Dermis microvascular lymphatic vessel endothelial cell (primary cell): ENCODE measurements around the gene MASP1. TPM values are rescaled to one million over a fixed set of nuclear protein-coding genes. Genes with fewer than 3 reads are reported as not detected.

Experiments used
- DNase-seq, 2 donors: peaks; one replicate each; pipeline versions ENCODE4 v3.0.0 to v3.0.0-alpha.2; 2010; ENCODE audit warnings: low read depth in 2 of 2
- total RNA-seq: library from RNA; depleted of rRNA; stranded (reverse); fragments of >200 nt; gene quantifications from 2 replicates; pipeline ENCODE4 v1.2.1, GENCODE V29; 2014

Gene MASP1
- total RNA-seq, 1 donor from 2014 or later = 0.77 TPM

GRCh38 chr3:187186801-187187421 lies 104.6 kb downstream of the MASP1 start:
- peak in 1 of 2 donors; percentile 16 for DNase-seq

GRCh38 chr3:187186375-187186774 lies 105.2 kb downstream of the MASP1 start:
- DNase-seq = no peak

- DNase-seq = no peak
Measured at GRCh38 chr3:187185759-187186158, 105.8 kb downstream of the MASP1 start.

Other genes with a start within 250 kb of the MASP1 start
- gene RPL39L, start 152.2 kb downstream of the MASP1 start, total RNA-seq = 17.7 and 24.9 TPM in 2 replicates
- gene RTP1, start 94.3 kb downstream of the MASP1 start, total RNA-seq = not detected in 2 replicates
- gene RTP4, start 76.6 kb upstream of the MASP1 start, total RNA-seq = 1.3 and 5.2 TPM in 2 replicates